ENCODE data around the gene NRARP.

The NRARP gene

DNA sequence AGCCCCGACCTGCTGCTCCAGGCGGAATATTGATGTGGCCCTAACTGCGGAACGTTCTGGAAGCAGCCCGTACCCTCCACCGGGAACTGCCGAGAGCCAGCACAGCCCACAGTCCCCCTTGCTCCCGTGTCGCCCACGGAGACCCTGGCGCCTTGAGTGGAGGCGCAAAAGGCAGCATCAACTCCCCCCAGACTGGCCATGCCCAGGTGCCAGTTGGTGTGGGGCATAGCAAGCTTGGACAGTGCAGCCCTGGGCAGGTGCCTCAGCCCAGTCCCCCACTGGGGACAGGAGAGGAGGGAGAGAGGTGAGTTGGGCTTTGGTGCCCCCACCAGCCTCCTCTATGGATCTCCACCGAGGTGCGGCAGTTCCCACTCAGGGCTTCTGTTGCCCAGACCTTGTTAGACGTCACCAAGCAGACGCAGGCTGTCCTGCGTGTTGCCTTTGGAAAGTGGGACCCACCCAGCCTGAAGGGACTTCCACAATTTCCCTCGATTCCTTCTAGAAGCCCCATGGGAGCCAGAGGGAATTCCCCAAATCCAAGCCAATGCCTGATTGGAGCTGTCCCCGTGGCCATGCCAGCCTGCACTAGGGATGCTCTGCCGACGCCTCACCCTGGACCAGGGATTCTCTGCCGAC, 19.8 kb upstream of the NRARP start:
- DNase-seq, result no peak

DNA sequence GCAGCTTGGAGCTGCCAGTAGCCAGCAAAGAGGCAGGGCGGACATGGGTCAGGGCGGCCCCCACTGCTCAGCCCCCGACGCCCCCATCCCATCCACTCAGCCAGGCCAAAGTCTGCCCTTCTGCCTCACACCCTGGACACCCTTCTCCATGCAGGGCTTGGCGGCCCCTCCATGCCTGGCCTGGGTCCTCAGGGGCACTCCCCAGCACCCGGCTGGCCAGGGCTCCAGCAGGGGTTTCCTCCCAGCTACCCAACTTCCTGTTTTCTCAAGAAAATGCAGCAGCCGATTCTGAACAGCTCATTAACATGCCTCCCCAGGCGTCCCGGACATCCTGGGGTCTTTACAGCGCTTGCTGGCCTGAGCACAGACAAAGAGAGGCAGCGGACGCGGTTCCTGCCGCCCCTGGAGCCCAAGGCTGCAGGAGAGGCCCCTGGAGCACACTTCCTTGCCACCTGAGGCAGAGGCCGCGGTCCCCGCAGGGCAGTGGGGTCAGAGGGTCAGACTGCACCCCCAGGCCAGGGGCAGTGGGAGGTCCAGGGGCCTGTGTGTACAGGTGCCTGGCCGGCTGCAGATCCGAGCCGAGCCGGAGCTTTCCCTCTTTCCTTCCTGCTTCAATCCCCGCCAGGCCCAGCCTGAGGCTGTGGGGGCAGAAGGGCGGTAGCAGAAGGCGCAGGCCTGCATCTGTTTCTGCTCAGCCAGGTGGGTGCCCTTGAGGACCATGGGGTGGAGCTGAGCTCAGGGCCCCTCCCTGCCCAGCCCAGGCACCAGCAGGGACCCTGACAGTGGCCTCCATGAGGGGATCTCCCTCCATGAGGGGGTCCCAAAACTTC, 18.7 kb upstream of the NRARP start:
- DNase-seq, result peak; percentile 59

DNA sequence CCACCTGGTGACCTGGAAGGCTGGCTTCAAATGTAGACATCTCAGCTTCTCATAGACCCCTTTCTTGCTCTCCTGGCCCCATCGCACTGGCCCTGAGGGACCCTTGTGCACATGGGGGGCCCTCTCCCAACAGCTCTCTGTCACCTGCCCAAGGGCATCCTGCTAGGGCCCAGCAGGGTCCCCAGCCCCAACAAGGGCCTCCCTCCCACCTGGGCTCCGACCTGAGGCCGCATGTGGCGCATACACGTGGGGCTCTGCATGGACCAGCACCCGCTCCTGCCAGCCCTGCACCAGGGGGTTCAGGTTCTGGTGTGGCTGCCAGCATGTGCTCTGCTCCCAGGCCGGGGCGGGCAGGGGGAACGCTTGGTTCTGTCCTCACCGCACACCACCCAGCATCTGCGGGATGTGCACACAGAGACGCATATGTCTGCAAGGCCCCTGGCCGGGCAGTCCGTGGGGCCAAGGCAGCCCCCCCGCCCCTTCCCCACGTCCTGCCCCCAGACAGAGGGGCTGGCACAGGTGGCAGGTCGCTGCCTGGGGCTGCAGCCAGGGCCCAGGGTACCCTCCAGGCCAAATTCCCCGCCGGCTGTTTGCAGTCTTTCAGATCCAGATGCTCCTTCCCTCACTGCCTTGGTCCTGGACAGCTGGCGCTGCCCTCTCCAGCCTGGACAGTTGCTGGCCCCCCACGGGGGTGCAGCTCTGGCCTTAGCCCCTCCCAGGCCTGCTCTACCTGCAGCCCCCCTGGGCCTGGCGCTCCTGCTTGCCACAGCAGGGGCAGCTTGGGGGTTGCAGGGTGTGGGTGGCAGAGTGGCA, 17.9 kb upstream of the NRARP start:
- DNase-seq, result no peak

DNA sequence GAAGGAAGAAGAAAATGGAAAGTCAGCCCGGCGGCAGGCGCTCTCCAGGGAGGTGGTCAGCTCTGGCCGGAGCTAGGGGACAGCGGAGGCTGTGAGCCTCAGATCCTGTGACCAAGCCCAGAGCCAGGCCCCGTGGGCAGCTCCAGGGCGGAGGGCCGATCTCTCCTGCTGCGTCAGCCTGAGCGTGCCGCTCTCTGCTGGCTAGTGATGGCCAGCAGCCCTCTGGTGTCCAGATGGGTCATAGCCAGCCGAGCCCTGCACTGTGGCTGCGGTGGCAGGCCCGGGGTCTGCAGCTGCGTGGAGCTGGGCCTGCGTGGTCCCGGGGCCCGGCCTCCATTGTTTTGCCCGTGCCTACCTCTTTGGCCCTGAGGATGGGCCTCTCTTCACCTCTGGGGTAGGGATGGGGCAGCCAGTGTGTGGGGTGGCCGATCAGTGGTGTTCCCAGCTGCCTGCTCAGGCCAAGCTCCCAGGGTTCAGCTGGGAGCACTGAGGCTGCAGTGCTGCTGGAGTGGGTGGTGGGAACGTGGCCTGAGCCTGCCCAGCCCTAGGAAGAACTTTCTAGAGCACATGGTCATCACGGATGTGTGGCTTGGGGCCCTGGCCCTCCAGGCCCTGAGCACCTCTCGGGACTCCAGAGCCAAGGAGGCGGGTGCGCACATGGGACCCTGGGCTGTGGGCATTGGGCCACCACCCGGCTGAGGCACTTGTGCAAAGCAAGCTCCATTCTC, 17.1 kb upstream of the NRARP start:
- DNase-seq, result no peak

DNA sequence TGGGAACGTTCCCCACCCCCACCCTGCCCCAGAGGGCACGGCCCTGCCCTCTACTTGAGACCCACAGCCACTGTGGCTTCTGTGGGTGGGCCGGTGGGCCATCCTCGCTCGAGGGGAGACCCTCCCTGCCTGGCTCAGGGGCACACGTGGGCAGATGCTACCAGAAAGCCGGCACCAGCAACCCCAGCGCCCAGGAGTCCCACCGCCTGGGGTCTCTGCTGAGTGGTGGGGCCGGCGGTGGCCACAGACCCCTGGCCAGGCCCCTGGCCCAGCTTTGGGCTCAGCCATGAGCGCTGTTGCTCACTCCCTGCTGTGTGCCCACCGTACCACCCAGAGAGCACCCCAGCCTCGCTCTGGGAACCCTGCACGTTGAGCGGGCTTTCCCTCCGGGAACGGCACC, 16.5 kb upstream of the NRARP start:
- DNase-seq, result no peak

DNA sequence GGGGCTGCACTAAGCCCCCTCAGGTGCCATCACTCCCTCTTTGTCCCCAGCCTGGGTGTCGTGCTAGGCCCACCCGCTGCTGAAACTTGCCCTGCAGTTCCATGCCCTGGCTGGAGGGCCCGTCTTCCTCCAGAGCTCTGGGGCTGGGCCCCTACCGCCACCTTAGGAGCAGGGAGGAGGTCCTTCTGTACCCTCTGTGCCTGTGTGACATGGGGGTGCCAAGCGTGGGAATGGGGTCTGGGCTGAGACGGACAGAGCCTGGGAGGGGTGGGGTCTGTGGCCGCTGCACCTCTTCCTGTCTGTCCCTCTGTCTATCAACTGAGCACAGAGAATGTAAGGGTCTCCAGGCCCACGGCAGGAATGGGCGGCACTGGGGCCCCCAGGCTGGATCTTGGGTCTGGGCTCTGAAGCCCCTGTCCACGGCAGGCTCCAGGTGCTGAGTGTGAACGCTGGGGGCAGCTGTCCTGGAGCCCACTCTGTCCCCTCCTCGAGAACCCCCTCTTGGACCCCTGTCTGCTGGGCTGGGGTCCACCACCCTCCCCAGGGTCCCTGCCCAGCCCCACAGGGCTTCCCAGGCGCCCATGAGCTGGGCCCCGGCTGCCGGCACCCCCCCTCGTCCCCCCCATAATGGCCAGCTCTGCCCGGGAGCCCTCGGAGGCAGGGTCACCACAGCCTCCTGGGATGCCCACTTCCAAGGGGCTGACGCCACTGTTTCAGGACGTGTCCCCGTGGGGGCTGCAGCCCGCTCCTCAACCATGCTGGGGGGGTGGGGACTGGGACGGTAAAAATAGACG, 15.8 kb upstream of the NRARP start:
- no peak for DNase-seq

DNA sequence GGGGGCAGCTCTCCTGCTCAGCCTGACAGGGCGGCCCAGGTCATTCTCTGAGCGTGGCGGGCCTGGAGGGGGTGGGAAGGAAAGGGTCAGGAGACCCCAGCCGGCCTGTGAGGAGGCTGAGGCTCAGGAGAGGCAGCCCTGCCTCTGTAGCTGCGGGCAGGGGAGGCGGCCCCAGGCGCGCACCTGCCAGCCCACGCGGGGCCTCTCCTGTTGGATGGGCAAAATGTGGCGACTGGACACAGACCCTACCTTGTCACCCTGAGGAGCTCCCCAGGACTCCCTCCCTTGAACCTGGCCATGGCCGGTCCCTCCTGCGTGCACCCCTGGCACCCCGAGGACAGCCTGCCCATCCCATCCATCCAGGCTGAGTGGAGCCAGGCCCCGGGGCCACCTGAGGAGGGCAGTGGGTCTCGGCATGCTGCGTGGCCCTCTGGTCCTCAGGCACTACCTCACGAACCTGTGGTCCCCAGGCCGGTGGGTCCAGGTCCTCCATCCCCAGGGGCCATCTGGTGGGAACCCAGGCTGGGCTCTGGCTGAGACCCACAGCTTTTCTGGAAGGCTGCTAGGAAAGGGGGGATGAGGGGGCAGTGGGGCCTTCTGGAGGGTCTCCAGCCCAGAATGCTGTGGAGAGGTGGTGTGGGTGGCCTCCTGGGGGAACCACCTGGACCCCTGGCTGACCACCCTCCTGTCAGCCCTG, 15.1 kb upstream of the NRARP start:
- no peak for DNase-seq

DNA sequence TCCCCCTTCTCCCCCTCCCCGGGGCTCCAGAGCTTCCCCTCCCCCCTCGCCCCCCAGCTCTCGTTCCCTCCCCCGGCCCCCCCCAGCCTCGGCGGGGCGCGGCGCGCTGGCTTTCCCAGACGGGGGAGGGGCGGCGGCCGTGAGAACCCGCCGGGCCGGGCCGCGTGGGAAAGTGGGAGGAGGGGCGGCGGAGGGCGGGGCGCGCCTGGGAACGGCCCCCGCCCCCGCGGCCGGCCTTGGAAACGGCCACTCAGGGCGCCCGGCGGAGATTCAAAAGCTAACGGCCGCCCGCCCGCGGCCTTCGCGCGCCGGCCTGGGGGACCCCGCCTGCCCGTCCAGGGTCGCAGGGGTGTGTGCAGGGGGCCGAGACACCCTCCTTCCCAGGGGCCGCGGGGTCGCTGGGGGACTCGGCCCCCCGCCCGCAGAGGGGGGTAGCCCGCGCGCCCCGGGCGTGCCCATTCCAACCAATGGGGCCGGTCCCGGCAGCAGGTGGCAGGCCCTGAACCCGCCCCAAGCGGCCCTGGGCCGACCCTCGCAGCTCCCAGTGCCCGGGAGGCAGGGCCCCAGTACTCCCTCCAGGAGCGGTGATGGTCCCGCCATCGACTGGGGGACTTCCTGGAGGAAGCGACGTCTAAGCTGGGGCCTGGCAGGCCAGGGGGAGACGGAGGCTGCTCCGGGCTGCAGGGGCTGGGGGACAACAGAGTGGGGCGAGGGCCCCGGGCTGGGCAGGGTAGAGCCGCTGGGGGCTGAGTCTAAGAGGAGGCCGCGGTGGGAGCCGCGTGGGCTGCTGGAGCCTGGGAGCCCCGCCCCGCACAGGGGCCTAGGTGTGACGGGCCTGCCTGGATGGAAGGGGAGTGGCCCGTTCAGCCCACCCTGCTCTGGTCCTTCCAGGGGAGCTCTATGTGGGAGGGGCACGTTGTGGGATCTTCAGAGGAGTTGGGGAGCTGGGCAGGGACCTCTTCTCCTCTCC, 14.2 kb upstream of the NRARP start:
- DNase-seq, result peak; percentile 3

DNA sequence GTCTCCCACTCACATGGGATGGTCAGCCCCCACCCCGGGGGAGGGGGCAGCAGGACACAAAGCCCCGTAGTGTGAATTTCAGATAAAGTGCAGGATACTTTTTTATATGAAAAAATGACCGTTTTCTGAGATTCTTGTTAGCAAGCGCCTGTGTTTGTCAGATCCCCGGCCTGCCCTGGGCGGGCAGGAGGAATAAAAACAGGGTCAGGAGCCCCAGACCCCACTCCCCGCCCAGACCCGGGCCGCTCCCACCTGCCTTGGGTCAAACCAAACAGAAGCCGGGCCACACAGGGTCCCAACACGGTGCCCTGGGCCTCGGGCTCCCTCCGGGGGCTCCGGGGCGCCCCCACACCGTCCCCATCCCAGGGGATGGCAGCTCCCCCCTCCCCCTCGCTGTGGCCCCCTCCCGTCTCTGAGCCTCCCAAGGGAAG, 13.5 kb upstream of the NRARP start:
- DNase-seq, result no peak

DNA sequence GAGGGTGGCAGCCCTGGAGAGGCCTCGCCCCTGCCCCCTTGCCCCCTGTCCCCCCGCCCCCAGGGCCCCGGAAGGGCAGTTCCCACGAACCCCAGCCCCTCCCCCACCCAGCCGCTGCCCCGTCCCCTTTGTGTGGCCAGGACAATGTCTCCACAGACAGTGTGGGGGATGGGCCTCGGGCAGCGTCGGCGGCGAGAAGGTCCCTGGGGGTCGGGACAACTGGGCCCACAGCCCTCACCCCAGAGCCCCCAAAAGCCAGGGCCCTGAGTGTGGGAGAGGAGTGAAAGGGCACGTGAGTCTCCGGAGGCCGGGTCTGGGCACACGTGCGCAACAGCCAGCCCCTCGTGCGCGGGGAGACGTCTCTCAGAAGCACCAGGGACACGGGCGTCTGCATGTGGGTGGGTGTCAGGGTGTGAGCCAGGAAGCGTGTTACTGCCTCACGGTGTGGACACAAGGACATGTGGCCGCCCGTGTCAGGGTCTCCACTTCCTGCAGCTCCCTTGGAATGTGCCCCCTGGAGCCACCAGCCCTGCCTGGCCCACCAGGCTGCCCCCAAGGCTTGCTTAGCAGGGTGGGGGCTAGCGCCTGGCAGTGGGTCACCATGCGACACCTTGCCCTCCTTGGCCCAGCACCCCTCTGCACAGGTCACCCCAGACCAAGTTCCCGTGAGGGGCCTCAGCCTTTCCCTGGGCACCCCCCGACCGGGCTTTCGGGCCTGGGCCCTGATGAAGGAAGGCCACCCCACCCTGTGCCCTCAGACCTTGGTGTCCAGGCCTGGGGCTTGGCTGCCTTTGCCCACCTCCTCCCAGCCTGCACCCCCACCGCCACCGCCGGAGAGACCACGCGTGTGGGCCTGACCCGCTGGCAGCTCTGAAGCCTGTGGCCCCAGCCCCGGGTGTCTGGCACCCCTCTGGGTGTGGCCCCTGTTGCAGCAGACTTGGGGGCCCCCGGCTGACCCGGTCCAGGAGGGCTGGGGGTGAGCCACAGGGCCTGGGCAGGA, 12.8 kb upstream of the NRARP start:
- no peak for DNase-seq

DNA sequence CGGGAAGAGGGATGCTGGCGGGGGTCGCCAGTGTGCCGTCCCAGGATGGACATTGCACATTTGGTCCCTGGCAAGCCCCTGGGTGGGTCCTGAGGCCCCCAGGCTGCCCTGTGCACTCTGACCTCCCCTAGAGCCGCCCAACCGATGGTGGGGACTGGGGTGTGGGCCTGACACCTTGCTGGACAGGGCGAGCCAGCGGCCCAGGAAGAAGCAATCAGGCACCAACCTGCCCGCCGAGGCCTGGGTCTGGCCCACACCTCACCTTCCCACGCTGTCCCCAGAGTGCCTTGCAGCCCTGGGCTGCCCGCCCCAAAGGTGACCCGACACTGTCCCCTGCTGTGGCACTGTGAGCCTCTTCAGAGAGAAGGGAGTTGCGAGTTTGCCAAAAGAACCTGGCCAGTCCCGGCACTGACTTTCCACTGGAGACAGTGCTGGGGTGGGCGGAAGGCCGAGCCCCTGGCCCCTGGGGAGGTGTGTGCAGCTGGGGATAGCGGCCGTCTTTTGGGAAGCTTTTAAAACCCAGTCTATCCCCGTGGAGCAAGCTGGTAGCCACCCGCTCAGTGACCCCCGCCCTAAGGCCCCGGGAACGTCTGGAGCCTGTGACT, 12.0 kb upstream of the NRARP start:
- DNase-seq, result no peak

DNA sequence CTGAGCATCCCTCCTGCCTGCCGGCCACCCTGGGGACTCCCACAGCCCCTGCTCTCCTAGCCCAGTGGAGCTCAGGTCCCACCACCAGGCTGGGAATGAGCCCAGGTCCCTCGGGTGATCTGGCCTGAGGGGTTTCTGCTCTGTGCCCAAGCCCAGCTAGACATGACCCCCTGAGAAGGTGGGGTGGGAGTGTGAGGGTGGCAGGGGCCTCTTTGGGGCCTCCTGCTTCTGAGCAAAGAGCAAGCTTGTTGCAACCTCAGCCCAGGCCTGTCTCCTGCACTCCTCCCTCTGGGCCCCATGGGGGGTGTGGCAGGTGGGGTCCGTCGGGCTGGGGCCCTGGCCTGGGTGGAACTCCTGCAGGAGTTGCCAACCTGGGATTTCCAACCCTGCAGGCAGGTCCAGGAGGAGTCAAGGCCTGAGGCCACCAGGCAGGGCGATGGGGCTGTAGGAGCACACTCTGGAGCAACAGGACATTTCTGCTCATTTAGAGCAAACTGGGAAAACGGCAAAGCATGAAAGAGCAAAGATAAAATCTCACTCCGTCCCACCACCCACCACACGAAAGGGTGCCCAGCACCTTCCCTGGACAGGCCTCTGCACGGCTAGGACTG, 11.4 kb upstream of the NRARP start:
- DNase-seq, result no peak

DNA sequence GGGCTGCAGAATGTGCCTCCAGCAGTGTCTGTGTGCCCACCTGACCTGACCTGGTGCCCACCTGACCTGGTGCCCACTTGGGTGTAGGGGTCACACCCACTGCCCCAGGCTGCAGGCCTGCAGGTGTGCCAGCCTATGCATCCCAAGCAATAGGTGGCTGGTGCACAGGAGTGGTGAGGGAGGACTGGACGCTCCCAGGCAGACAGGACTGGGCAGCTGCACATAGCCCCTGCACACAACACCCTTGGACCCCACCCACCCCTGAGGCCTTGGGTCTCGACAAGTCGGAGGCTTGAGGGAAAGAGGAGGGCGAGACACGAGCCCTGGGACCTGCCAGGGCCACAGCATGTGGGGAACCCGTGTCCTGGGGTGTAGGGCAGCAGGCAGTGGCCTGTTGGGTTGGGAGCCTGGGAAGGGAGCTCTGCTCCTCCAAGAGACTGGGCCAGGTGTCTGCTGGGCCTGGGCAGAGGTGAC, 10.8 kb upstream of the NRARP start:
- DNase-seq, result no peak

DNA sequence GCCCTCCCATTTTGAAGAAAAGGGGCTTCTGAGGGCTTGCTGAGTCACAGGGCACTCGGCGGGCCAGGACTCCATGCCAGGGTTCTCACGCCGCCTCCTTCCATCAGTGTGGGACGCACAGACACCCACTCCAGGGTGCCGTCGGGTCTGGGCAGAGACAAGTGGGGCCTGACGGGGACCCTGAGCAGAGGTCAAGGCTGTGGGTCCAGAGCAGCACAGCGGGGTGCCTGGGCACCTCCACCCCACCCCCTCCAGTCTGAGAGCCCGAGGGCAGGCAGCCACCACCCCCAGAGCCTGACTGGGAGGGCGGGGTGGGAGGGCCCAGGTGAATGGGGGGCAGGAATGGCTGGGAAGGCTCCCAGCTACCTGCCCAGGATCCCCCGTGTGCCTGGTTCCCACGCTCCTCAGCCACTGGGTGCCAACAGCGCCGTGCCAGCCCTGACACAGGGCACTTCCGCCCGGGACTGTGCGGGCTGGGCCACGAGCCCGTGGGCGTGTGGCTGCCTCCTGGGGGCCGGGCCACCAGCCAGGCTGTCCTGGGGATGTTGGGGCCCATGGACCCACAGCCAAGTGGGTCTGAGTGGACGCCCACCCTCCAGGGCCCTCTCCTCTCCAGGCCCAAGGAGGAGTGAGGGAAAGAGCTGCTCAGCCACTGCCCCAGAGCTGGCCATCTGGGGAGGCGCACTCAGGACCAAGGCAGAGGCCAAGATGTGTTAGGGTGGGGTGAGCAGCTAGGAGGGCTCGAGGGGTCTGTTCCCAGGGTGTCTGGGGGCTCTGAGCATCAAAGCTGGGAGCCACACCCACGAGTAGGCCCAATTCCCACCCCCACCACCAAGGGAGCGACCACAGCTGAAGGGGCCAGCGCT, 10.1 kb upstream of the NRARP start:
- DNase-seq, result no peak

DNA sequence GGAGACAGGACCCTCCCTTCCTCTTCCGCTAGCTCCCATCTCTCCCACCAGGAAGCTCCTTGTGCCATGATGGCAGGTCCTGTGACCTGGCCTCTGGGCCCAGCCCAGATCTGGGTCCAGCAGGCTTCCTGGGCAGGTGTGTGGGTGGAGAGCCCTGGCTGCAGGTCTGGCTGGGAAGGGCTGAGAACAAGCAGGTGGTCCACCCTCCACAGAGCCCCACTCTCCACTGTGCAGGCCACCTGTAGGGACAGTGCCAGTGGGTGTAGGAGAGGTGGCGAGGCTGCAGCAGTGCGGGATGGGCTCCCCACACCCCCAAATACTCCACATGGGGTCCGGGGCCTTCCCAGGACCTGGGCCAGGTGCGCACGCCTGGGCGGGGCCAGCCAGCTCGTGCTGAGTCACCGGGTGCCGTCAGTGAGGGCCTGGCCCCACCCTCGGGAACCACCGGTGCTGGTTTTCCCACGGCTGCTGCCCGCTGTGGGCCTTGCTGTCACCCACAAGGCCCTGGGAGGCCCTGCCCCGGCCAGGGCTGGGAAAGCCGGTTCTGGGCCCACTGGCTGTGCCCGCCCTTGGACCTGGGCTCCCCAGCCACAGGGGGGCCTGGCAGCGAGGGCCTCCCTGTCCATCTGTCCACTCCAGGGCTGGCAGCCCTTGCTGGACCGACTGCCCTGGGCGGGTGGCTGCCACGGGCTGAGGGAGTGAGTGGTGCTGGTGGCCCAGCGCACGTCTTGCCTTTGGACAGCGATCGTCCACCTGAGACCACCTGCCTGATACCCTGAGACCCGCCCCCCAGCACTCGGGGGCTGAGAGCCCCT, 9.3 kb upstream of the NRARP start:
- no peak for DNase-seq

Measured in MV-4-11 (cell line).